A549 (cell line): ENCODE measurements around the gene CFAP46. TPM values are rescaled to one million over a fixed set of nuclear protein-coding genes. Genes with fewer than 3 reads are reported as not detected.
A peak's percentile ranks its signal among the peaks of the same experiment; 100 is the strongest.

Experiments used
- ATAC-seq, 2 experiments: fragments of 200-7000 bp in 1 of 2; fragments of >200 bp in 1 of 2; cut with Nextera tagmentation in 1 of 2; cut with Tn5 transposase in 1 of 2; 3 replicates each; pipeline versions ENCODE4 v1.8.0 to v1.9.1; 2018 to 2020; ENCODE audit warnings: mild to moderate bottlenecking in 1 of 2, moderate library complexity in 1 of 2
- CTCF ChIA-PET: fragments of 300-600 bp; sonication (Branson Sonifier 250); formaldehyde crosslinking; extraction: SDS; loops from one replicate; lab custom pipeline; 2021; ENCODE audit warnings: antibody characterized with exemption, inconsistent platforms; lab: Yijun Ruan, JAX
- POLR2A ChIA-PET: fragments of 350-600 bp; formaldehyde crosslinking; extraction: SDS; loops from one replicate; lab custom pipeline; 2021; ENCODE audit warnings: antibody characterized with exemption, inconsistent platforms; lab: Yijun Ruan, JAX
- DNase-seq, 2 experiments: peaks; one replicate each; pipeline versions ENCODE4 v3.0.0 to v3.0.0-alpha.2; 2011 to 2016; ENCODE audit warnings: low read depth in 1 of 2, low spot score in 1 of 2
- FAIRE-seq: peaks from 2 replicates; lab custom pipeline; 2011; peaks lifted over from hg19 to GRCh38; lab: Jason Lieb, UNC
- H3K27ac ChIP-seq, 2 experiments: fragments of >200 bp; sonication (Bioruptor Twin); formaldehyde crosslinking; 3 replicates each; pipeline ENCODE4 v1.5.1; 2016 to 2017
- H3K4me1 ChIP-seq: fragments of >200 bp; sonication (Bioruptor Twin); formaldehyde crosslinking; 3 replicates; pipeline ENCODE4 v1.6.1; 2016
- H3K4me2 ChIP-seq: fragments of >200 bp; sonication (Bioruptor Twin); formaldehyde crosslinking; 3 replicates; pipeline ENCODE4 v1.6.1; 2016
- H3K4me3 ChIP-seq: fragments of >200 bp; sonication (Bioruptor Twin); formaldehyde crosslinking; 3 replicates; pipeline ENCODE4 v1.5.1; 2016
- H3K9me3 ChIP-seq: fragments of >200 bp; sonication (Bioruptor Twin); formaldehyde crosslinking; 3 replicates; pipeline ENCODE4 v1.6.1; 2016
- CEBPB ChIP-seq, 2 experiments: fragments of >200 bp in 1 of 2; sonication (Bioruptor Twin) in 1 of 2; formaldehyde crosslinking in 1 of 2; IDR thresholded peaks; 2 replicates each; pipeline ENCODE4 v1.6.1; 2012 to 2016
- CHD4 ChIP-seq: fragments of 200-600 bp; sonication (generic); IDR thresholded peaks from 2 replicates; pipeline ENCODE4 v1.6.1; 2016; ENCODE audit warnings: antibody characterized with exemption, mild to moderate bottlenecking, borderline replicate concordance
- EHF ChIP-seq: fragments of 250-450 bp; sonication (Bioruptor Pico); IDR thresholded peaks from 2 replicates; pipeline ENCODE4 v1.5.0; 2020; ENCODE audit warnings: mild to moderate bottlenecking
- ELK1 ChIP-seq: fragments of 150-350 bp; IDR thresholded peaks from 2 replicates; pipeline ENCODE4 v1.6.1; 2014; ENCODE audit warnings: low read depth, mild to moderate bottlenecking, low read length
- EP300 ChIP-seq, 2 experiments: fragments of >200 bp; sonication (Bioruptor Twin); formaldehyde crosslinking; IDR thresholded peaks; 2 replicates in 1 of 2; 3 replicates in 1 of 2; pipeline ENCODE4 v1.6.1; 2016 to 2017
- FOSL2 ChIP-seq, 2 experiments: fragments of 450-650 bp in 1 of 2; fragments of >200 bp in 1 of 2; sonication (Bioruptor Twin) in 1 of 2; formaldehyde crosslinking; IDR thresholded peaks; 2 replicates each; pipeline versions ENCODE4 v1.5.0 to v1.6.1; 2016 to 2020; ENCODE audit warnings: mild to moderate bottlenecking in 1 of 2, moderate library complexity in 1 of 2
- HEYL ChIP-seq: fragments of 250-450 bp; sonication (Bioruptor Pico); IDR thresholded peaks from 2 replicates; pipeline ENCODE4 v1.8.0; 2021; ENCODE audit warnings: mild to moderate bottlenecking, moderate library complexity
- HMGXB4 ChIP-seq: fragments of 250-450 bp; sonication (Bioruptor Pico); IDR thresholded peaks from 2 replicates; pipeline ENCODE4 v1.5.0; 2021; ENCODE audit warnings: mild to moderate bottlenecking, moderate library complexity, borderline replicate concordance
- HOXA7 ChIP-seq: fragments of 250-450 bp; sonication (Bioruptor Pico); IDR thresholded peaks from 2 replicates; pipeline ENCODE4 v1.5.0; 2020; ENCODE audit warnings: mild to moderate bottlenecking, moderate library complexity
- JUN ChIP-seq, 2 experiments: fragments of >200 bp; sonication (Bioruptor Twin); formaldehyde crosslinking; IDR thresholded peaks; 2 replicates in 1 of 2; 3 replicates in 1 of 2; pipeline ENCODE4 v1.6.1; 2016 to 2017
- JUNB ChIP-seq: fragments of >200 bp; sonication (Bioruptor Twin); formaldehyde crosslinking; IDR thresholded peaks from 2 replicates; pipeline ENCODE4 v1.6.1; 2016
- MAX ChIP-seq: IDR thresholded peaks from 2 replicates; pipeline ENCODE4 v1.6.1; 2012
- MYC ChIP-seq: IDR thresholded peaks from 2 replicates; pipeline ENCODE4 v1.6.1; 2012; ENCODE audit warnings: mild to moderate bottlenecking, inconsistent platforms, low read length, improper control_type of control experiment, borderline replicate concordance
- PBX3 ChIP-seq: IDR thresholded peaks from 2 replicates; pipeline ENCODE4 v1.6.1; 2012
- PHF8 ChIP-seq: fragments of 200-600 bp; sonication (generic); IDR thresholded peaks from 2 replicates; pipeline ENCODE4 v1.6.1; 2016; ENCODE audit warnings: low read depth, mild to moderate bottlenecking, antibody characterized with exemption, moderate library complexity, borderline replicate concordance
- POLR2A ChIP-seq: IDR thresholded peaks from 2 replicates; pipeline ENCODE4 v1.6.1; 2012; ENCODE audit warnings: mild to moderate bottlenecking, low read length
- POLR2AphosphoS2 ChIP-seq: conservative IDR thresholded peaks from 2 replicates; pipeline ENCODE4 v1.6.1; 2012; ENCODE audit warnings: low read length, improper control_type of control experiment, inconsistent platforms
- RARB ChIP-seq: fragments of 250-450 bp; sonication (Bioruptor Pico); IDR thresholded peaks from 2 replicates; pipeline ENCODE4 v1.8.0; 2021; ENCODE audit warnings: mild to moderate bottlenecking, moderate library complexity
- RCOR1 ChIP-seq: fragments of 150-350 bp; IDR thresholded peaks from 2 replicates; pipeline ENCODE4 v1.6.1; 2014; ENCODE audit warnings: antibody characterized with exemption, low read length, low read depth
- SMC3 ChIP-seq: fragments of >200 bp; sonication (Bioruptor Twin); formaldehyde crosslinking; IDR thresholded peaks from 3 replicates; pipeline ENCODE4 v1.6.1; 2018; ENCODE audit warnings: inconsistent platforms
- TFCP2L1 ChIP-seq: fragments of 250-450 bp; sonication (Bioruptor Pico); IDR thresholded peaks from 2 replicates; pipeline ENCODE4 v1.5.0; 2021; ENCODE audit warnings: mild to moderate bottlenecking
- WGBS: methylation state at CpG from one replicate; pipeline ENCODE4 v1.1.6; 2017; ENCODE audit errors: missing lambda C conversion rate; 5-methylcytosine and 5-hydroxymethylcytosine counted together
- polyA plus RNA-seq, 4 experiments: library from polyadenylated mRNA; depleted of rRNA in 3 of 4; stranded (reverse); fragments of >200 nt; fragmentation: RNase III in 1 of 4; extraction: RNeasy Plus Mini Kit Qiagen cat#74134 plus additional on column Dnase treatment in 1 of 4; gene quantifications; 2 replicates in 3 of 4; 3 replicates in 1 of 4; pipeline ENCODE4 v1.2.3, GENCODE V29; 2011 to 2017

The CFAP46 gene
- polyA plus RNA-seq, 2 of the 4 experiments (the other 2 are of a cell fraction), result 0.88 to 1.8 TPM

- no peak for TF ChIP-seq RCOR1
Measured at GRCh38 chr10:132810141-132810806, 132.1 kb downstream of the CFAP46 start (continued).

GRCh38 chr10:132809232-132810140 lies 132.9 kb downstream of the CFAP46 start:
- FAIRE-seq (no peak), ATAC-seq (peak in 1 of 2 experiments; percentile 6; a peak in 2 of 6 replicates), DNase-seq (no peak)
- Histone ChIP-seq H3K4me2 (no peak overlapping the region), H3K4me3 (no peak overlapping the region), H3K27ac (no peak overlapping the region), H3K9me3 (no peaks in the 10 kb centered on the region), H3K4me1 (no peaks in the 10 kb centered on the region)
- TF ChIP-seq POLR2AphosphoS2, result no peak
- TF ChIP-seq PHF8, result no peak
- TF ChIP-seq JUNB, result no peak
- no peak for TF ChIP-seq HOXA7 (CRISPR knock-in tag)
- TF ChIP-seq ELK1, result no peak
- ChIA-PET CTCF (interaction anchor here (1.0 to 4.6 kb wide), 2 partner anchors 16 to 667 kb away, joined by 3 to 16 read pairs; no protein-coding TSS in a partner anchor), POLR2A (no interaction called here)
- 58% methylated on average over 12 of the region's 38 CpGs for WGBS

- no peak overlapping the region for H3K27ac ChIP-seq
- no peak for FAIRE-seq
- WGBS, result 68% methylated on average over 15 of the region's 42 CpGs
- H3K4me3 ChIP-seq, result no peak overlapping the region
- no peak overlapping the region for H3K4me2 ChIP-seq
- H3K4me1 ChIP-seq, result no peaks in the 10 kb centered on the region
- no peaks in the 10 kb centered on the region for H3K9me3 ChIP-seq
- no peak for DNase-seq
- no peak for TF ChIP-seq TFCP2L1 (CRISPR knock-in tag)
- no peak for TF ChIP-seq JUNB
- TF ChIP-seq RARB (CRISPR knock-in tag), result no peak
- no peak for TF ChIP-seq SMC3
- TF ChIP-seq EP300 (IDR thresholded peaks at IDR 0.05), result no peak
- no peak for TF ChIP-seq PBX3
- no peak for TF ChIP-seq CEBPB (IDR thresholded peaks at IDR 0.05)
- no peak for TF ChIP-seq POLR2A
- TF ChIP-seq JUN (IDR thresholded peaks at IDR 0.05), result no peak
- no peak for TF ChIP-seq FOSL2 (IDR thresholded peaks at IDR 0.05)
- TF ChIP-seq FOSL2 (CRISPR knock-in tag; IDR thresholded peaks at IDR 0.05), result no peak
- no peak for TF ChIP-seq HEYL (CRISPR knock-in tag)
- TF ChIP-seq CHD4, result no peak
- no peak for TF ChIP-seq MAX
- no peak for TF ChIP-seq EHF
- no peak for TF ChIP-seq MYC
- no peak for TF ChIP-seq HMGXB4 (CRISPR knock-in tag)
- TF ChIP-seq, all 56 proteins: peak for 0
- ChIA-PET POLR2A (no interaction called here), CTCF (interaction anchor here (0.7 to 4.6 kb wide), 5 partner anchors 15 to 666 kb away, joined by 3 to 16 read pairs (median 3); no protein-coding TSS in a partner anchor)
- ATAC-seq, result no peak
Measured at GRCh38 chr10:132808383-132809231, 133.8 kb downstream of the CFAP46 start.
